ENCODE results near the gene MIB2. TPM values are rescaled to one million over a fixed set of nuclear protein-coding genes. Genes with fewer than 3 reads are reported as not detected.

Gene MIB2
- total and polyA plus RNA-seq, 2 experiments from 2014 or later, result 47.5 to 75.3 TPM

DNA sequence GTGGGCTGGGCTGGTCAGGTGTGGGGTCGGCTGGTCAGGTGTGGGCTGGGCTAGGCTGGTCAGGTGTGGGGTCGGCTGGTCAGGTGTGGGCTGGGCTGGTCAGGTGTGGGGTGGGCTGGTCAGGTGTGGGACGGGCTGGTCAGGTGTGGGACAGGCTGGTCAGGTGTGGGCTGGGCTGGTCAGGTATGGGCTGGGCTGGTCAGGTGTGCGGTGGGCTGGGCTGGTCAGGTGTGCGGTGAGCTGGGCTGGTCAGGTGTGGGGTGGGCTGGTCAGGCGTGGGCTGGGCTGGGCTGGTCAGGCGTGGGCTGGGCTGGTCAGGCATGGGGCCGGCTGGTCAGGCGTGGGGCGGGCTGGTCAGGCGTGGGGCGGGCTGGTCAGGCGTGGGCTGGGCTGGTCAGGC lies 9.1 kb upstream of the MIB2 start:
- Histone ChIP-seq H4K20me1 (ENCODE audit: insufficient read depth, poor library complexity, severe bottlenecking) (no peaks in the 10 kb centered on the region), H3K9me3 (ENCODE audit: low read depth) (no peaks in the 10 kb centered on the region), H3K4me1 (ENCODE audit: insufficient read depth) (no peaks in the 10 kb centered on the region), H3K4me3 (no peak overlapping the region), H3K27me3 (peaks cover 24% of the 10 kb centered on the region), H2AFZ (no peak overlapping the region), H3K27ac (no peak overlapping the region), H3K4me2 (no peak overlapping the region), H3K9me2 (replicated peaks; ENCODE audit: insufficient read depth) (no peaks in the 10 kb centered on the region), H3K79me2 (no peaks in the 10 kb centered on the region), H3K36me3 (replicated peaks; ENCODE audit: insufficient read depth, low read depth) (no peaks in the 10 kb centered on the region)
- 100% methylated on average over 2 of the region's 13 CpGs for WGBS (ENCODE audit: low lambda C conversion rate, missing lambda C conversion rate)
- no peak for TF ChIP-seq EZH2phosphoT487 (IDR thresholded peaks at IDR 0.05; ENCODE audit: low read depth, severe bottlenecking, unreplicated experiment)
- TF ChIP-seq, protein P1, sequence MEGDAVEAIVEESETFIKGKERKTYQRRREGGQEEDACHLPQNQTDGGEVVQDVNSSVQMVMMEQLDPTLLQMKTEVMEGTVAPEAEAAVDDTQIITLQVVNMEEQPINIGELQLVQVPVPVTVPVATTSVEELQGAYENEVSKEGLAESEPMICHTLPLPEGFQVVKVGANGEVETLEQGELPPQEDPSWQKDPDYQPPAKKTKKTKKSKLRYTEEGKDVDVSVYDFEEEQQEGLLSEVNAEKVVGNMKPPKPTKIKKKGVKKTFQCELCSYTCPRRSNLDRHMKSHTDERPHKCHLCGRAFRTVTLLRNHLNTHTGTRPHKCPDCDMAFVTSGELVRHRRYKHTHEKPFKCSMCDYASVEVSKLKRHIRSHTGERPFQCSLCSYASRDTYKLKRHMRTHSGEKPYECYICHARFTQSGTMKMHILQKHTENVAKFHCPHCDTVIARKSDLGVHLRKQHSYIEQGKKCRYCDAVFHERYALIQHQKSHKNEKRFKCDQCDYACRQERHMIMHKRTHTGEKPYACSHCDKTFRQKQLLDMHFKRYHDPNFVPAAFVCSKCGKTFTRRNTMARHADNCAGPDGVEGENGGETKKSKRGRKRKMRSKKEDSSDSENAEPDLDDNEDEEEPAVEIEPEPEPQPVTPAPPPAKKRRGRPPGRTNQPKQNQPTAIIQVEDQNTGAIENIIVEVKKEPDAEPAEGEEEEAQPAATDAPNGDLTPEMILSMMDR (IDR thresholded peaks at IDR 0.05; ENCODE audit: poor library complexity), result no peak
- TF ChIP-seq EZH2 (IDR thresholded peaks at IDR 0.05; ENCODE audit: borderline replicate concordance), result no peak
- DNase-seq (ENCODE audit: low spot score), result no peak

DNA sequence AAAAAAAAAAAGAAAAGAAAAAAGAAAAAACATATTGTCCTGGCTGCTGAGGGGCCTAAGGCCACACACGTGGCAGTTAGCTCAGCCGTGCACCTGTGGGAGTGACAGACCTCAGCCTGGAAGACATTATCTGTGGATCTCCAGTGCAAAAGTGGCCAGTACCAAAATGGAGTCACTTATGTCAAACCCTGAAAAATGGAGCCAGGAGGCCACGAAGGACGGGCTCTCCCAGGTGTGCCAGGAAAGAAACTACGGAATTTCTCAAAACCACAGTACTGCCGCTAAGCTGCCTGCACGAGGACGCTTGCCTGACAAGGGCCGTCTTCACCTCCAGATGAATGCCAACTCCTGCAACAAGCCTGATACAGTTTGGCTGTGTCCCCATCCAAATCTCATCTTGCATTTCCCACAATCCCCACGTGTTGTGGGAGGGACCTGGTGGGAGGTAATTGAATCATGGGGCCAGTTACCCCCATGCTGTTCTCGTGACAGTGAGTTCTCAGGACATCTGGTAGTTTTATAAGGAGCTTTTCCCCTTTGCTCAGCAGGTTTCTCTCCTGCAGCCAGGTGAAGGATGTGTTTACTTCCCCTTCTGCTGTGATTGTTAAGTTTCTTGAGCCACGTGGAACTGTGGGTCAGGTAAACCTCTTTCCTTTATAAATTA lies 5.3 kb upstream of the MIB2 start:
- Histone ChIP-seq H3K4me2 (no peak overlapping the region), H3K36me3 (replicated peaks; ENCODE audit: insufficient read depth, low read depth) (no peaks in the 10 kb centered on the region), H3K79me2 (peaks cover 24% of the 10 kb centered on the region), H3K4me1 (ENCODE audit: insufficient read depth) (peaks cover 10% of the 10 kb centered on the region), H3K9me3 (ENCODE audit: low read depth) (no peaks in the 10 kb centered on the region), H3K4me3 (no peak overlapping the region), H3K27ac (no peak overlapping the region), H2AFZ (no peak overlapping the region), H3K27me3 (no peaks in the 10 kb centered on the region), H4K20me1 (ENCODE audit: insufficient read depth, poor library complexity, severe bottlenecking) (peaks cover 7% of the 10 kb centered on the region), H3K9me2 (replicated peaks; ENCODE audit: insufficient read depth) (no peaks in the 10 kb centered on the region)
- no peak for DNase-seq (ENCODE audit: low spot score)
- WGBS (ENCODE audit: low lambda C conversion rate, missing lambda C conversion rate), result 78% methylated on average over 12 of the region's 12 CpGs
- no peak for TF ChIP-seq EZH2 (IDR thresholded peaks at IDR 0.05; ENCODE audit: borderline replicate concordance)
- TF ChIP-seq EZH2phosphoT487 (IDR thresholded peaks at IDR 0.05; ENCODE audit: low read depth, severe bottlenecking, unreplicated experiment), result no peak
- TF ChIP-seq, protein P1 (IDR thresholded peaks at IDR 0.05; ENCODE audit: poor library complexity), result no peak

DNA sequence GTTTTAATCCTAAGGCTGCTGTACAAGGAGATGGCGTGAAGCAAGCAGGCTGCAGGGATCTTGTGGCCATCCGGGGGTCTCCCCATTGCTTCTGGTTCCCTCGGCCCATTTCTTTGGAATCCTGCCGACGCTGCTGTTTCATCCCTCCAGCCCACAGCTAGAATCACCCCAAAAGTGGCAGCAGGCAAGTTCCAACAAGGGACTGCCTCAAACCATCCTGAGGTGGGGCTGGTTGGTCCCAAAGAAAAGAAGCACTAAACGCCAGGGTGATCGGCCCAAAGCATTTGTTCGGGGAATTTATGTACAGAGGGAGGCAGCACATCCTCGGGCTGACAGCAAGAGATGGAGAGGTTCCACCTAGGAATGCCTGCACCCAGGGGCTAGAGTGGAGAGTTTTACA lies 4.5 kb upstream of the MIB2 start:
- no peak overlapping the region for H3K4me3 ChIP-seq
- no peak overlapping the region for H2AFZ ChIP-seq
- no peak overlapping the region for H3K4me2 ChIP-seq
- TF ChIP-seq, protein P1 (IDR thresholded peaks at IDR 0.05; ENCODE audit: poor library complexity), result no peak
- TF ChIP-seq EZH2phosphoT487 (IDR thresholded peaks at IDR 0.05; ENCODE audit: low read depth, severe bottlenecking, unreplicated experiment) (no peak), EZH2 (IDR thresholded peaks at IDR 0.05; ENCODE audit: borderline replicate concordance) (no peak)
- H3K27ac ChIP-seq, result no peak overlapping the region
- H3K4me1 ChIP-seq (ENCODE audit: insufficient read depth), result peaks cover 10% of the 10 kb centered on the region
- H3K9me2 ChIP-seq (replicated peaks; ENCODE audit: insufficient read depth), result no peaks in the 10 kb centered on the region
- no peaks in the 10 kb centered on the region for H3K36me3 ChIP-seq (replicated peaks; ENCODE audit: insufficient read depth, low read depth)
- H4K20me1 ChIP-seq (ENCODE audit: insufficient read depth, poor library complexity, severe bottlenecking), result peaks cover 8% of the 10 kb centered on the region
- DNase-seq (ENCODE audit: low spot score), result no peak
- H3K27me3 ChIP-seq, result no peaks in the 10 kb centered on the region
- H3K9me3 ChIP-seq (ENCODE audit: low read depth), result no peaks in the 10 kb centered on the region
- 89% methylated on average over 9 of the region's 9 CpGs for WGBS (ENCODE audit: low lambda C conversion rate, missing lambda C conversion rate)
- H3K79me2 ChIP-seq, result peaks cover 24% of the 10 kb centered on the region

All from hepatocyte (in vitro differentiated cells).